GM23338 (cell line): ENCODE results near the gene COX5B. TPM values are rescaled to one million over a fixed set of nuclear protein-coding genes. Genes with fewer than 3 reads are reported as not detected.

ENCODE experiments used
- ATAC-seq: fragments of 200-7000 bp; cut with Tn5 transposase; 3 replicates; pipeline ENCODE4 v1.9.1; 2020
- DNase-seq: peaks from one replicate; pipeline ENCODE4 v3.0.0-alpha.2; 2015; ENCODE audit warnings: low spot score
- H2AFZ ChIP-seq: fragments of 200-600 bp; sonication (generic); 2 replicates; pipeline ENCODE4 v1.8.0; 2016; ENCODE audit warnings: antibody characterized with exemption, mild to moderate bottlenecking, moderate library complexity
- H3F3A ChIP-seq: fragments of 200-600 bp; sonication (generic); replicated peaks from 2 replicates; pipeline ENCODE4 v1.8.0; 2017; ENCODE audit warnings: antibody characterized with exemption, mixed run types, low read depth
- H3K27ac ChIP-seq: fragments of 200-600 bp; sonication (generic); 2 replicates; pipeline ENCODE4 v1.6.1; 2016; ENCODE audit warnings: low read depth
- H3K27me3 ChIP-seq: fragments of 200-600 bp; sonication (generic); 2 replicates; pipeline ENCODE4 v1.8.0; 2016; ENCODE audit warnings: mild to moderate bottlenecking, mixed run types, moderate library complexity; ENCODE audit not compliant: insufficient read depth
- H3K36me3 ChIP-seq: fragments of 200-600 bp; sonication (generic); 2 replicates; pipeline ENCODE4 v1.8.0; 2016; ENCODE audit warnings: mild to moderate bottlenecking; ENCODE audit not compliant: insufficient read depth
- H3K4me1 ChIP-seq: fragments of 200-600 bp; sonication (generic); 2 replicates; pipeline ENCODE4 v1.8.0; 2016; ENCODE audit warnings: mild to moderate bottlenecking, moderate library complexity; ENCODE audit not compliant: insufficient read depth
- H3K4me2 ChIP-seq: fragments of 200-600 bp; sonication (generic); 2 replicates; pipeline ENCODE4 v1.7.1; 2017; ENCODE audit warnings: mixed run types
- H3K4me3 ChIP-seq: fragments of 200-600 bp; sonication (generic); 2 replicates; pipeline ENCODE4 v1.6.1; 2016; ENCODE audit warnings: mixed run types
- H3K79me2 ChIP-seq: fragments of 200-600 bp; sonication (generic); replicated peaks from 2 replicates; pipeline ENCODE4 v1.8.0; 2017; ENCODE audit warnings: mild to moderate bottlenecking; ENCODE audit not compliant: insufficient read depth
- H3K9me2 ChIP-seq: fragments of 200-600 bp; sonication (generic); 2 replicates; pipeline ENCODE4 v1.8.0; 2017; ENCODE audit not compliant: insufficient read depth
- H4K20me1 ChIP-seq: fragments of 200-600 bp; sonication (generic); replicated peaks from 2 replicates; pipeline ENCODE4 v1.8.0; 2017; ENCODE audit warnings: mild to moderate bottlenecking; ENCODE audit not compliant: insufficient read depth
- H3K27ac Mint-ChIP-seq: 2 replicates; pipeline ENCODE4 v1.8.0; 2020; ENCODE audit warnings: inconsistent platforms, mild to moderate bottlenecking, moderate library complexity, mixed read lengths
- H3K27me3 Mint-ChIP-seq: 3 replicates; pipeline ENCODE4 v1.8.0; 2022; ENCODE audit warnings: low read depth, mild to moderate bottlenecking, moderate library complexity, mixed read lengths, inconsistent platforms; ENCODE audit not compliant: insufficient read depth, poor library complexity
- H3K36me3 Mint-ChIP-seq: 3 replicates; pipeline ENCODE4 v1.8.0; 2021; ENCODE audit warnings: low read depth, mild to moderate bottlenecking, inconsistent platforms, moderate library complexity, mixed read lengths
- H3K4me1 Mint-ChIP-seq: 3 replicates; pipeline ENCODE4 v1.8.0; 2020; ENCODE audit warnings: mild to moderate bottlenecking, inconsistent platforms, mixed read lengths
- H3K4me3 Mint-ChIP-seq: 3 replicates; pipeline ENCODE4 v1.8.0; 2021; ENCODE audit warnings: moderate library complexity, mild to moderate bottlenecking, inconsistent platforms, mixed read lengths
- H3K9me3 Mint-ChIP-seq: 3 replicates; pipeline ENCODE4 v1.8.0; 2020; ENCODE audit warnings: moderate library complexity, mild to moderate bottlenecking, inconsistent platforms, mixed read lengths
- CREB1 ChIP-seq: fragments of 250-450 bp; sonication (Bioruptor Pico); IDR thresholded peaks from 2 replicates; pipeline ENCODE4 v1.5.0; 2020; ENCODE audit warnings: low read depth, mild to moderate bottlenecking, moderate library complexity
- EZH2 ChIP-seq: fragments of 200-600 bp; sonication (generic); IDR thresholded peaks from one replicate; pipeline ENCODE4 v1.8.0; 2017; ENCODE audit warnings: antibody characterized with exemption, mild to moderate bottlenecking, low read depth; ENCODE audit not compliant: unreplicated experiment
- JUNB ChIP-seq: IDR thresholded peaks from one replicate; pipeline ENCODE4 v1.6.1; 2016; ENCODE audit warnings: antibody characterized with exemption; ENCODE audit not compliant: unreplicated experiment
- STAT1 ChIP-seq: IDR thresholded peaks from one replicate; pipeline ENCODE4 v1.6.1; 2016; ENCODE audit warnings: antibody characterized with exemption; ENCODE audit not compliant: unreplicated experiment
- ZNF331 ChIP-seq: fragments of 250-450 bp; sonication (Bioruptor Pico); IDR thresholded peaks from 2 replicates; pipeline ENCODE4 v1.5.0; 2020; ENCODE audit warnings: low read depth, mild to moderate bottlenecking, moderate library complexity
- polyA plus RNA-seq: library from polyadenylated mRNA; unstranded; fragments of >200 nt; fragmentation: Nextera tagmentation; extraction: Ambion mirVana; gene quantifications from 2 replicates; pipeline ENCODE4 v1.2.1, GENCODE V29; 2016
- total RNA-seq: library from RNA; depleted of rRNA; stranded (reverse); fragments of >200 nt; shearing (Covaris generic); gene quantifications from 2 replicates; pipeline ENCODE4 v1.2.3, GENCODE V29; 2014
- TF ChIP-seq, protein P1 (sequence below): fragments of 250-450 bp; sonication (Bioruptor Pico); IDR thresholded peaks from 2 replicates; pipeline ENCODE4 v1.5.0; 2020; ENCODE audit warnings: mild to moderate bottlenecking, moderate library complexity
- TF ChIP-seq, protein P2 (sequence below), 2 experiments: fragments of 200-600 bp in 1 of 2; sonication (generic) in 1 of 2; conservative IDR thresholded peaks; 2 replicates each; pipeline versions ENCODE4 v1.5.1 to v1.6.1; 2016 to 2017; ENCODE audit warnings: antibody characterized with exemption in 2 of 2, low read depth in 2 of 2, mild to moderate bottlenecking in 2 of 2, moderate library complexity in 1 of 2
- TF ChIP-seq, protein P3 (sequence below): IDR thresholded peaks from one replicate; pipeline ENCODE4 v1.6.1; 2018; ENCODE audit warnings: antibody characterized with exemption; ENCODE audit not compliant: unreplicated experiment
- TF ChIP-seq, protein P4 (sequence below): IDR thresholded peaks from 2 replicates; pipeline ENCODE4 v1.6.1; 2016; ENCODE audit warnings: antibody characterized with exemption

Gene COX5B
- total and polyA plus RNA-seq, 2 experiments from 2014 or later, result 260 to 666 TPM

DNA sequence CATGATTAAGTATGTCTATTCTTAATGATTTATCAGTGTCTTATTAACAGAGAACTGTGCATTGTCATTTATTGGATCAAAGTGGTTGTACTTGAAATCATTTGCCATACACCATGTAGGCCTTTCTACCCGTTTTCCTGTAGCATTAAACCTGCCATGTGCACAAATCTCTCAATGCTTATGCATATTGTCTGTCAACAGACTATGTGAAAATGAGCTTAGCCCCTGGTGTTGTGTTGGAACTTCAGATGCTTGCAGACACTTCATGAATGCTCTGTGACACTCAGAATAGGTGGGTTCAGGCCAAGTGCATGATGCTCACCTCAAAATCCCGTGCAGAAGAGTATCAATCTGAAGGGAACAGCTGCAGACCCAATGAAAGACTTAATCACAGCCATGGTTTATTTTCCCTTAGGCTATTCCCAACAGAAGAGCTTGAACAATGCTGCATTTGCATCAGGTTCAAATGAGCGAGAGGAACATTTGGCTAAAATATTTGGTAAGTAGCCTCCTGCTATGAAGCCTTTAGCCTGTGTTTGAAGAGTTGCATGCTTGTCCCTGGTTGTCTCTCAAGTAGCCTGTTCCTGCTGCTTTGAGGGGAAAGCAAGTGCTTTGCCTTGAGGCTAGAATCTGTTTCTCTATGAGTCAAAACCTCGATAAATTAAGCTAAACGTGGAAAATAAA lies 29.7 kb downstream of the COX5B start (continued):
- TF ChIP-seq CREB1 (CRISPR knock-in tag) (no peak), EZH2 (no peak), STAT1 (no peak)
- TF ChIP-seq, protein P1, sequence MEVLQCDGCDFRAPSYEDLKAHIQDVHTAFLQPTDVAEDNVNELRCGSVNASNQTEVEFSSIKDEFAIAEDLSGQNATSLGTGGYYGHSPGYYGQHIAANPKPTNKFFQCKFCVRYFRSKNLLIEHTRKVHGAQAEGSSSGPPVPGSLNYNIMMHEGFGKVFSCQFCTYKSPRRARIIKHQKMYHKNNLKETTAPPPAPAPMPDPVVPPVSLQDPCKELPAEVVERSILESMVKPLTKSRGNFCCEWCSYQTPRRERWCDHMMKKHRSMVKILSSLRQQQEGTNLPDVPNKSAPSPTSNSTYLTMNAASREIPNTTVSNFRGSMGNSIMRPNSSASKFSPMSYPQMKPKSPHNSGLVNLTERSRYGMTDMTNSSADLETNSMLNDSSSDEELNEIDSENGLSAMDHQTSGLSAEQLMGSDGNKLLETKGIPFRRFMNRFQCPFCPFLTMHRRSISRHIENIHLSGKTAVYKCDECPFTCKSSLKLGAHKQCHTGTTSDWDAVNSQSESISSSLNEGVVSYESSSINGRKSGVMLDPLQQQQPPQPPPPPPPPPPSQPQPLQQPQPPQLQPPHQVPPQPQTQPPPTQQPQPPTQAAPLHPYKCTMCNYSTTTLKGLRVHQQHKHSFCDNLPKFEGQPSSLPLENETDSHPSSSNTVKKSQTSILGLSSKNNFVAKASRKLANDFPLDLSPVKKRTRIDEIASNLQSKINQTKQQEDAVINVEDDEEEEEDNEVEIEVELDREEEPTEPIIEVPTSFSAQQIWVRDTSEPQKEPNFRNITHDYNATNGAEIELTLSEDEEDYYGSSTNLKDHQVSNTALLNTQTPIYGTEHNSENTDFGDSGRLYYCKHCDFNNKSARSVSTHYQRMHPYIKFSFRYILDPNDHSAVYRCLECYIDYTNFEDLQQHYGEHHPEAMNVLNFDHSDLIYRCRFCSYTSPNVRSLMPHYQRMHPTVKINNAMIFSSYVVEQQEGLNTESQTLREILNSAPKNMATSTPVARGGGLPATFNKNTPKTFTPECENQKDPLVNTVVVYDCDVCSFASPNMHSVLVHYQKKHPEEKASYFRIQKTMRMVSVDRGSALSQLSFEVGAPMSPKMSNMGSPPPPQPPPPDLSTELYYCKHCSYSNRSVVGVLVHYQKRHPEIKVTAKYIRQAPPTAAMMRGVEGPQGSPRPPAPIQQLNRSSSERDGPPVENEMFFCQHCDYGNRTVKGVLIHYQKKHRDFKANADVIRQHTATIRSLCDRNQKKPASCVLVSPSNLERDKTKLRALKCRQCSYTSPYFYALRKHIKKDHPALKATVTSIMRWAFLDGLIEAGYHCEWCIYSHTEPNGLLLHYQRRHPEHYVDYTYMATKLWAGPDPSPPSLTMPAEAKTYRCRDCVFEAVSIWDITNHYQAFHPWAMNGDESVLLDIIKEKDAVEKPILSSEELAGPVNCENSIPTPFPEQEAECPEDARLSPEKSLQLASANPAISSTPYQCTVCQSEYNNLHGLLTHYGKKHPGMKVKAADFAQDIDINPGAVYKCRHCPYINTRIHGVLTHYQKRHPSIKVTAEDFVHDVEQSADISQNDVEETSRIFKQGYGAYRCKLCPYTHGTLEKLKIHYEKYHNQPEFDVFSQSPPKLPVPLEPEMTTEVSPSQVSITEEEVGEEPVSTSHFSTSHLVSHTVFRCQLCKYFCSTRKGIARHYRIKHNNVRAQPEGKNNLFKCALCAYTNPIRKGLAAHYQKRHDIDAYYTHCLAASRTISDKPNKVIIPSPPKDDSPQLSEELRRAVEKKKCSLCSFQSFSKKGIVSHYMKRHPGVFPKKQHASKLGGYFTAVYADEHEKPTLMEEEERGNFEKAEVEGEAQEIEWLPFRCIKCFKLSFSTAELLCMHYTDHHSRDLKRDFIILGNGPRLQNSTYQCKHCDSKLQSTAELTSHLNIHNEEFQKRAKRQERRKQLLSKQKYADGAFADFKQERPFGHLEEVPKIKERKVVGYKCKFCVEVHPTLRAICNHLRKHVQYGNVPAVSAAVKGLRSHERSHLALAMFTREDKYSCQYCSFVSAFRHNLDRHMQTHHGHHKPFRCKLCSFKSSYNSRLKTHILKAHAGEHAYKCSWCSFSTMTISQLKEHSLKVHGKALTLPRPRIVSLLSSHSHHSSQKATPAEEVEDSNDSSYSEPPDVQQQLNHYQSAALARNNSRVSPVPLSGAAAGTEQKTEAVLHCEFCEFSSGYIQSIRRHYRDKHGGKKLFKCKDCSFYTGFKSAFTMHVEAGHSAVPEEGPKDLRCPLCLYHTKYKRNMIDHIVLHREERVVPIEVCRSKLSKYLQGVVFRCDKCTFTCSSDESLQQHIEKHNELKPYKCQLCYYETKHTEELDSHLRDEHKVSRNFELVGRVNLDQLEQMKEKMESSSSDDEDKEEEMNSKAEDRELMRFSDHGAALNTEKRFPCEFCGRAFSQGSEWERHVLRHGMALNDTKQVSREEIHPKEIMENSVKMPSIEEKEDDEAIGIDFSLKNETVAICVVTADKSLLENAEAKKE (CRISPR knock-in tag), result no peak
- TF ChIP-seq, protein P2, sequence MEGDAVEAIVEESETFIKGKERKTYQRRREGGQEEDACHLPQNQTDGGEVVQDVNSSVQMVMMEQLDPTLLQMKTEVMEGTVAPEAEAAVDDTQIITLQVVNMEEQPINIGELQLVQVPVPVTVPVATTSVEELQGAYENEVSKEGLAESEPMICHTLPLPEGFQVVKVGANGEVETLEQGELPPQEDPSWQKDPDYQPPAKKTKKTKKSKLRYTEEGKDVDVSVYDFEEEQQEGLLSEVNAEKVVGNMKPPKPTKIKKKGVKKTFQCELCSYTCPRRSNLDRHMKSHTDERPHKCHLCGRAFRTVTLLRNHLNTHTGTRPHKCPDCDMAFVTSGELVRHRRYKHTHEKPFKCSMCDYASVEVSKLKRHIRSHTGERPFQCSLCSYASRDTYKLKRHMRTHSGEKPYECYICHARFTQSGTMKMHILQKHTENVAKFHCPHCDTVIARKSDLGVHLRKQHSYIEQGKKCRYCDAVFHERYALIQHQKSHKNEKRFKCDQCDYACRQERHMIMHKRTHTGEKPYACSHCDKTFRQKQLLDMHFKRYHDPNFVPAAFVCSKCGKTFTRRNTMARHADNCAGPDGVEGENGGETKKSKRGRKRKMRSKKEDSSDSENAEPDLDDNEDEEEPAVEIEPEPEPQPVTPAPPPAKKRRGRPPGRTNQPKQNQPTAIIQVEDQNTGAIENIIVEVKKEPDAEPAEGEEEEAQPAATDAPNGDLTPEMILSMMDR (conservative IDR thresholded peaks at IDR 0.05; ENCODE audit: low read depth in 2 of 2), result no peak

DNA sequence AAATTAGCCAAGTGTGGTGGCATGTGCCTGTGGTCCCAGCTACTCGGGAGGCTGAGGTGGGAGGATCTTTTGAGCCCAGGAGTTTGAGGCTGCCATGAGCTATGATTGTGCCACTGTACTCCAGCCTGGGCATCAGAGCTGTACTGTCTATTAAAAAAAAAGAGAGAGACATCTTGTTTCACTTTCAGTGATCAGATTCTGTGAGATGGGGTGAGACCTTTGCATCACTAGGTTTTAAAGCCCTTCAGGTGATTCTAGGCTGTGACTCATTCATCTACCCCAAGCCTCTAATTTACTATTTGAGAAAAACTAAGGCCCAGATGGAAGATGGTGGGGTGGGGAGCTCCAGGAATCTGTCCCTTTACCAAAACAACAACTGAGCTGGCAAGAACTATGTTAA lies 30.8 kb downstream of the COX5B start:
- H4K20me1 ChIP-seq, result no peaks in the 10 kb centered on the region
- Mint-ChIP-seq H3K9me3 (peaks cover 21% of the 10 kb centered on the region), H3K4me3 (no peak overlapping the region), H3K27ac (no peak overlapping the region), H3K27me3 (peaks cover 9% of the 10 kb centered on the region), H3K4me1 (peaks cover 9% of the 10 kb centered on the region; the same call in 2 of the 3 replicates), H3K36me3 (peaks cover 17% of the 10 kb centered on the region; the same call in 2 of the 3 replicates)
- no peaks in the 10 kb centered on the region for H3K9me2 ChIP-seq
- no peaks in the 10 kb centered on the region for H3K36me3 ChIP-seq
- no peaks in the 10 kb centered on the region for H3F3A ChIP-seq
- no peak for ATAC-seq
- H2AFZ ChIP-seq, result no peak overlapping the region
- no peak overlapping the region for H3K4me2 ChIP-seq
- no peak overlapping the region for H3K4me3 ChIP-seq
- peaks cover 7% of the 10 kb centered on the region; the same call in 1 of the 2 replicates for H3K4me1 ChIP-seq
- H3K27ac ChIP-seq, result no peak overlapping the region
- H3K27me3 ChIP-seq, result no peaks in the 10 kb centered on the region
- no peak for DNase-seq
- H3K79me2 ChIP-seq, result no peaks in the 10 kb centered on the region
- TF ChIP-seq, protein P3, sequence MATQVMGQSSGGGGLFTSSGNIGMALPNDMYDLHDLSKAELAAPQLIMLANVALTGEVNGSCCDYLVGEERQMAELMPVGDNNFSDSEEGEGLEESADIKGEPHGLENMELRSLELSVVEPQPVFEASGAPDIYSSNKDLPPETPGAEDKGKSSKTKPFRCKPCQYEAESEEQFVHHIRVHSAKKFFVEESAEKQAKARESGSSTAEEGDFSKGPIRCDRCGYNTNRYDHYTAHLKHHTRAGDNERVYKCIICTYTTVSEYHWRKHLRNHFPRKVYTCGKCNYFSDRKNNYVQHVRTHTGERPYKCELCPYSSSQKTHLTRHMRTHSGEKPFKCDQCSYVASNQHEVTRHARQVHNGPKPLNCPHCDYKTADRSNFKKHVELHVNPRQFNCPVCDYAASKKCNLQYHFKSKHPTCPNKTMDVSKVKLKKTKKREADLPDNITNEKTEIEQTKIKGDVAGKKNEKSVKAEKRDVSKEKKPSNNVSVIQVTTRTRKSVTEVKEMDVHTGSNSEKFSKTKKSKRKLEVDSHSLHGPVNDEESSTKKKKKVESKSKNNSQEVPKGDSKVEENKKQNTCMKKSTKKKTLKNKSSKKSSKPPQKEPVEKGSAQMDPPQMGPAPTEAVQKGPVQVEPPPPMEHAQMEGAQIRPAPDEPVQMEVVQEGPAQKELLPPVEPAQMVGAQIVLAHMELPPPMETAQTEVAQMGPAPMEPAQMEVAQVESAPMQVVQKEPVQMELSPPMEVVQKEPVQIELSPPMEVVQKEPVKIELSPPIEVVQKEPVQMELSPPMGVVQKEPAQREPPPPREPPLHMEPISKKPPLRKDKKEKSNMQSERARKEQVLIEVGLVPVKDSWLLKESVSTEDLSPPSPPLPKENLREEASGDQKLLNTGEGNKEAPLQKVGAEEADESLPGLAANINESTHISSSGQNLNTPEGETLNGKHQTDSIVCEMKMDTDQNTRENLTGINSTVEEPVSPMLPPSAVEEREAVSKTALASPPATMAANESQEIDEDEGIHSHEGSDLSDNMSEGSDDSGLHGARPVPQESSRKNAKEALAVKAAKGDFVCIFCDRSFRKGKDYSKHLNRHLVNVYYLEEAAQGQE, result no peak
- TF ChIP-seq ZNF331 (CRISPR knock-in tag) (no peak), EZH2 (no peak), JUNB (no peak)
- TF ChIP-seq, protein P4, sequence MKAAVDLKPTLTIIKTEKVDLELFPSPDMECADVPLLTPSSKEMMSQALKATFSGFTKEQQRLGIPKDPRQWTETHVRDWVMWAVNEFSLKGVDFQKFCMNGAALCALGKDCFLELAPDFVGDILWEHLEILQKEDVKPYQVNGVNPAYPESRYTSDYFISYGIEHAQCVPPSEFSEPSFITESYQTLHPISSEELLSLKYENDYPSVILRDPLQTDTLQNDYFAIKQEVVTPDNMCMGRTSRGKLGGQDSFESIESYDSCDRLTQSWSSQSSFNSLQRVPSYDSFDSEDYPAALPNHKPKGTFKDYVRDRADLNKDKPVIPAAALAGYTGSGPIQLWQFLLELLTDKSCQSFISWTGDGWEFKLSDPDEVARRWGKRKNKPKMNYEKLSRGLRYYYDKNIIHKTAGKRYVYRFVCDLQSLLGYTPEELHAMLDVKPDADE, result no peak
